Non-pigmented ciliary epithelial cell (primary cell): ENCODE data around the gene TBC1D20.
"Not testable (repeated sequence)": the region's sequence is repeated elsewhere in the genome, so short reads cannot be mapped to it uniquely, and the experiment has no call there.

Experiments
- DNase-seq: peaks from one replicate; pipeline ENCODE4 v3.0.0-alpha.2; 2010; ENCODE audit warnings: low read depth

TBC1D20 gene, protein sequence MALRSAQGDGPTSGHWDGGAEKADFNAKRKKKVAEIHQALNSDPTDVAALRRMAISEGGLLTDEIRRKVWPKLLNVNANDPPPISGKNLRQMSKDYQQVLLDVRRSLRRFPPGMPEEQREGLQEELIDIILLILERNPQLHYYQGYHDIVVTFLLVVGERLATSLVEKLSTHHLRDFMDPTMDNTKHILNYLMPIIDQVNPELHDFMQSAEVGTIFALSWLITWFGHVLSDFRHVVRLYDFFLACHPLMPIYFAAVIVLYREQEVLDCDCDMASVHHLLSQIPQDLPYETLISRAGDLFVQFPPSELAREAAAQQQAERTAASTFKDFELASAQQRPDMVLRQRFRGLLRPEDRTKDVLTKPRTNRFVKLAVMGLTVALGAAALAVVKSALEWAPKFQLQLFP

DNA sequence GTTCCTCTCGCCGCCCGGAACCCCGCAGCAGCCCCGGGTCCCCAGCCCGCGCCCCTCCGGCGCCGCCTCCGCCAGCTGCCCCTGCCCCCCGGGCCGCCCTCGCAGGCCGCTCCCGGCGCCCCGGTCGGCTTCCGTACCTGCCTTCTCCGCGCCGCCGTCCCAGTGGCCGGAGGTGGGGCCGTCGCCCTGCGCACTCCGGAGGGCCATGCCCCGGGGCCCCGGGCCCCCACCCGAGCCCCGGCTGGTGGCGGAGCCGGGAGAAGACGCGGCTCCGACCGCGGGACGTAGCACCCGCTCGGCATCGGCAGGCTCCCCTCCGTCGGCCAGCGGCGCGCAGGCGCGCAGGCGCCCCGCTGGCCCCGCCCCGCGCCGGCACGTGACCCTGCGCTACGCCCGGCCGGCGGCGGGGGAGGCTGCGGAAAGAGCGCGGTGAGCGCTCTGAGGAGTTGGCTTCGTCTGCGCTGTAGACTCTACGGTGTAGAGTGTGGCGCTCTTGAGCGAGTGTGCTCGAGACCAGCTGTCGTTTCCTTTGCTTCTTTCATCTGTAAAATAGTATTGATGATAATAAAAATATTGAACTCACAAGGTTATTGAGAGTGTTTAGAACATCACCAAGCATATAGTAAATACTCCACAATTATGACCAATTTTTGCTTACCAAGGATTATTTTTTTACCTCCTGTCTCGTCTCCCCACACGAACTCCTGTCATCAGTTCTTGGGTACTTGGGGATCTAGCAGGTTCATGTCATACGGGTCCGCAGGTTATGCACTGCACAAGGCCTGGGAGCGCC, at the start of gene TBC1D20:
Gene TBC1D20 (minus strand): TSS at position 335 of the 793 bp plus-strand sequence. CDS start 128 bp downstream, at position 207.
- no peak for DNase-seq

GRCh38 chr20:510328-511057, 48.2 kb upstream of the TBC1D20 start:
- DNase-seq: not testable (repeated sequence)

GRCh38 chr20:508364-508787, 46.0 kb upstream of the TBC1D20 start:
- DNase-seq: not testable (repeated sequence)

DNA sequence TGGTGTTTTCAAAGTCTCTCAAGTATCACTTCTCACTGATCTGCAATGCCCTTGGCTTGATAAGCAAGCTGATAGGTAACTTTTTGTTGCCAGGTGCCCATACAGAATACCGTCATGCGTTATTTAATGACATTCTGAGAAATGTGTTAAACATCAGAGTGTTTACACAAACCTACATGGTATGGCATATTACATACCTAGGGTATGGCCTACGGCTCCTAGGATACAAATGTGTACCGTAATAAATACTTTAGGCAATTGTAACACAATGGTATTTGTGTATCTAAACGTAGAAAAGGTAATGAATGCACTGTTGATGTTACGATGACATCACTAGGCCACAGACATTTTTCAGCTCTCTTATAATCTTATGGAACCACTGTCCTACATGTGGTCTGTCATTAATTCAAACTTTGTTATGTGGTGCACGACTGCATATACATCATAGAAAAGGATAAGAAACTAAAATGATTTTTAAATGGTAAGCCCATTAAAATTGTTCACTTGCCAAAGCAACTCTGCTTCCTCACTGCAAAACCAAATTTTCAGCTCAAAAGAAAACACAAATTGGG, 45.5 kb upstream of the TBC1D20 start:
- no peak for DNase-seq

GRCh38 chr20:507006-507758, 44.8 kb upstream of the TBC1D20 start:
- DNase-seq: no peak

GRCh38 chr20:504632-505075, 42.3 kb upstream of the TBC1D20 start:
- no peak for DNase-seq

- no peak for DNase-seq
These were observed 40.9 kb upstream of the TBC1D20 start for GRCh38 chr20:503048-503737.

GRCh38 chr20:497979-498378, 35.6 kb upstream of the TBC1D20 start:
- DNase-seq: no peak

DNA sequence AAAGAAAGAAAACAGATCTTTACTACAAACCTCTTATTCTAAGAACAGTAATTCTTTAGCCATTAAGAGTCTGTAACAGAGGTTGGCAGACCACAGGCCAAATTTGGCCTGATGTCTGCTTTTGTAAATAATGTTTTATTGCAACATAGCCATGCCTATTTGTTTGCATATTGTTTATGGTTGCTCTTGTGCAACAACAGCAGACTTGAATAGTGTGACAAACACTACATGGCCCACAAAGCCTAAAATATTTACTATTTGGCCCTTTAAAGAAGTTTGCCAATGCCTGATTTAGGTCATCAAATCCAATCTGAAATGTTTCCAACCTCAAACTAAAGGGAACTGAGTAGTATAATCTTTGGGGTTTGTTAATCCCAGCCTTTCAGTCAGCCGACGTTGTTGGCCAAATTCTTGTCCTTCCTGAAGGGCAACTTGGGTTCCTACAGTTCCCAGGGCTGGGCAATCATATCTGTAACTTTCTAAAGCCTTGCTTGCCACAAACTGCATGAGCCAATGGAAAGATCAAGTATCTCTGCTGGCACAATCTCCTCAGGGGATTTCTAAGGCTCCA, 33.9 kb upstream of the TBC1D20 start:
- no peak for DNase-seq

DNA sequence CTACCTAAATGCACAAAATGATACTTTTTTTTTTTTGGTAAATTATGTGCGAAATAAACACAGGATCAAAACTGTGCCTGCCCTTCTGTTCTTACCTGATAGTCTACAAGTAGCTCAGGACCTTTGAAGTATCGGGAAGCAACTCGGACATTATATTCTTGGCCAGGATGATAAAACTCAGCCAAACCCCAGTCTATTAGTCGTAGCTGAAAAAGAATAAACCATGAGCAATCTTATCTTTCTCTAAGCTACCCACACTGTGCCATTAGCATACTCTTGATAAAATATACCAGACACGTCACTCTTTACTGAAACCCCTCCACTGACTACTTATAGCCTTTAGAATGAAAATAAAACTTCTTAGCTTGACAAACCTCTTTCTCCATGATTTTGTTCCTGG, 29.8 kb upstream of the TBC1D20 start:
- DNase-seq: no peak

- DNase-seq: no peak
These were observed 25.3 kb upstream of the TBC1D20 start for GRCh38 chr20:487655-488054.

GRCh38 chr20:483815-484644, 21.7 kb upstream of the TBC1D20 start:
- DNase-seq: no peak

DNA sequence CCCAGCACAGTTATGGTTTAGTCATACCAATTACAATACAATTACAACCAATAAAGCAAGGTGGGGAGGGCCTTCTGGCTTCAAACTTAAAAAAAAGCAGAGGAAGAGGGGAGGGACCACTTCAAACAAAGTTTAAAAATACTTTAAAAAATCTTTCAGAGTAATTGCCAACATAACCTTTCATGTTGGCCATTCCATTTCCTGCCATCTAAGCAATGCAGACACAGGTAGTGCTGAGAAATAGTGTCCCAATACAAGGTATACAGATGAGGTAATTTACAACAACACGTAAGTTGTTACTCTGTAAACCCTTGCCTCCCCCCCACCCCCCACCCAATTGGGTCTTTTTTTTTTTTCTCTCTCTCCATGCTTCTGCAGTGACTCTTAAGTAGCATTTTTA, 18.8 kb upstream of the TBC1D20 start:
- DNase-seq: no peak

DNA sequence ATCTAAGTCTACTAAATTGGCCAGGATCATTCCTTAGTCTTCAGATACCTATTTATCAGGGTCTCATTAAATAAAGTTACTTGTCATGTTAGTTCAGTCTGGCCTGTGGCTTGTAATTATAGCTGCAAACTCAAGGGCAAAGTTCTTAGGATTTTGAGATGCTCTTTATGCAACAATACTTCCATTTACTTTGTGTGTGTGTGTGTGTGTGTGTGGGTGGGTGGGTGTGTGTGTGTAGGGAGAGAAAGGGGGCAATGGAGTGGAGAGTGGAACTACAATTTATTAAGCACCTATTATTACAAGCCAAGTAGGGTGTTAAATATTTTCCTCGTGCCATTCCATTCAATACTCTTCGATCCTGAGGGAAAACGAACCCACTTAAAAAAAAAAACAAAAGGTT, 17.7 kb upstream of the TBC1D20 start:
- no peak for DNase-seq

GRCh38 chr20:479487-479886, 17.2 kb upstream of the TBC1D20 start:
- no peak for DNase-seq

DNA sequence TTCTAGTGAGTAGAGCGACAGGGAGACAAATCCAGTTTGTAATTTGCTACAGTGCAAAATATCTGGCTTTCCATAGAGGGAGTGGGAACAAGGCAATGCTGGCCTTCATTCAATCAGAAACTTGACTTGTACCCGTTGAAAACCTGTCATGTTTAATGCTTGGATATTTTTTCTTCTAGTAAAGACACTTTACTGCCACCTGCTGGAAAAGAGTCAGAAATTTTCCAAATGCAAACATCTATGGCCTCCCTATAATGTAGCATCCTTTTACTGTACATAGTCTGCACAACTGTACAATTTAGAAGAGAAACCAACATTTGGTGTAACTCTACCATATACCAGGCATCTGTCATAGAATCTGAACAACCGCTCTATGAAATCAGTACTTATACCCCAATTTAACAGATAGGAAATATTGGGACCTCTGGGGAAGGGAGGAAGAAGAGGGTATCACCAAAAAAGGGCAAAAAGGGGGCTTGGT, 16.7 kb upstream of the TBC1D20 start:
- no peak for DNase-seq

DNA sequence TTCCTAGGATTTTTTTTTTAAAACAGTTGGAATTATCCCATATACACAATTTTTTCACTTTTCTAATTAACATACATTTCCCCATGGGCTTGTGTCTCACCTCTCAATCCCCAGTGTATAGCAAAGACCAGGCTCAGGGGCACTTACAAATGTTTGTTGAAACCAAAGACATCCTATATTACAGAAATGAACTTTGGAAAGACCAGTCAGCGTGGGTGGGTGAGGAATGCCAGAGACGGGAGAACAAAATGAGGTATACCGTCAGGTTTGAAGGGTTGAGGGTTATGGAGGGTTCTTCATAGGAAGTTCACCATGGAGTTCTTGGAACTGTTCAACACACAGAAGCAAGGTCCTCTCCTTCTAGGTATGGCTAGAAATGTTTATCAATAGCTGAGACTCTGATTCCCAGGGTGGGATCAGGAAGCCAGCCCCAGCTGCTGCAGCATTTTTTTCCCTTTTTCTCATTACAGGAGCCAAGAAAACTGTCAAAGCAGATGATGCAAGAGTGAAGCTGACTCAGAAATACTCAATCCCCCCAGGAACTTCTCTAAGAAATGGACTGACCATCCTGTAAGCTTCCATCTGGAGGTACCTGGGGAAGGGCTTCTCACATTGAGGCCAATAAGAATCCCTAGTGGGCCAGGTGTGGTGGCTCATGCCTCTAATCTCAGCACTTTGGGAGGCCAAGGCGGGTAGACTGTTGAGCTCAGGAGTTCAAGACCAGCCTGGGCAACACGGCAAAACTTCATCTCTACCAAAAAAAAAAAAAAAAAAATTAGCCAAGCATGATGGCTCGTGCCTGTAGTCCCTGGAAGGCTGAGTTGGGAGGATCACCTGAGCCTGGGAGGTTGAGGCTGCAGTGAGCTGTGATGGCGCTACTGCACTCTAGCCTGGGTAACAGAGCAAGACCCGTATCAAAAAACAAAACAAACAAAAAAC, 15.9 kb upstream of the TBC1D20 start:
- no peak for DNase-seq
